Hypothalamus (tissue), 51 donors: ENCODE data around the gene FAM170B.

ENCODE experiments used
- DNase-seq, 51 donors: peaks; one replicate each; lab custom pipeline; 2025; lab: John Stamatoyannopoulos, UW

FAM170B gene

GRCh38 chr10:49082766-49083165 lies 51.1 kb downstream of the FAM170B start:
- DNase-seq: peak in 23 of 51 donors; percentile 17 to 63 (median 41)

GRCh38 chr10:49081547-49082275 lies 52.1 kb downstream of the FAM170B start:
- DNase-seq: peak in 6 of 51 donors; percentile 14 to 27 (median 20)
